GM23248 (cell line): ENCODE measurements around the gene BCAP29.

Experiments
- EZH2 ChIP-seq: fragments of 200-600 bp; sonication (generic); IDR thresholded peaks from 2 replicates; pipeline ENCODE4 v1.6.1; 2018; ENCODE audit warnings: antibody characterized with exemption, mild to moderate bottlenecking; ENCODE audit not compliant: insufficient read depth, poor library complexity, severe bottlenecking
- EZH2phosphoT487 ChIP-seq: fragments of 200-600 bp; sonication (generic); IDR thresholded peaks from 2 replicates; pipeline ENCODE4 v1.6.1; 2018; ENCODE audit warnings: antibody characterized with exemption, moderate library complexity, mild to moderate bottlenecking, low read depth; ENCODE audit not compliant: insufficient read depth

GRCh38 chr7:107530751-107531150, 49.3 kb upstream of the BCAP29 start:
- TF ChIP-seq EZH2phosphoT487 (no peak), EZH2 (no peak)
